ENCODE measurements around the gene PCGF5. TPM values are rescaled to one million over a fixed set of nuclear protein-coding genes. Genes with fewer than 3 reads are reported as not detected.

PCGF5 gene
- total and polyA plus RNA-seq, 8 donors = 19.7 to 47.2 (median 21.4) TPM

DNA sequence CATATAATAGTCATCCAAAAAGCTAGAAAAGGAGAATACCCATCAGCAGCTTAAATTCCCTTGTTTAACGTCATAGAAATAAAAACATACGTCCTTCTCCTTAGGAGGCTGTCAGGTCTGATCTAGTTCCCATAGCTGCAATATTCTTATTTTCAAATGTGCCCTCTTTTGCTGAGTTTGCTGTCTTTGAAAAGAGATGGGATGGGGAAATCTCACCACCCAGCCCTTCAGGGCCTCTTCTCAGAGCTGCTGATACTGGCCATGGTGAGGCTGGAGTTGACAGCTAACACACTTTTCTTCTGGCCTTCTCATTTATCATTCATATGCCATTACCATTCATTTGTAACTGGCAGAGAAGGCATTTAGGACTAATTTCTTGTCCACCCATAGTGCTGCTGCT is 5.1 kb upstream of the PCGF5 start:
- no peaks in the 10 kb centered on the region for H3K9me3 ChIP-seq
- H3K27me3 ChIP-seq = no peaks in the 10 kb centered on the region
- H3K4me3 ChIP-seq = no peak overlapping the region
- DNase-seq = no peak
- TF ChIP-seq, protein P1, sequence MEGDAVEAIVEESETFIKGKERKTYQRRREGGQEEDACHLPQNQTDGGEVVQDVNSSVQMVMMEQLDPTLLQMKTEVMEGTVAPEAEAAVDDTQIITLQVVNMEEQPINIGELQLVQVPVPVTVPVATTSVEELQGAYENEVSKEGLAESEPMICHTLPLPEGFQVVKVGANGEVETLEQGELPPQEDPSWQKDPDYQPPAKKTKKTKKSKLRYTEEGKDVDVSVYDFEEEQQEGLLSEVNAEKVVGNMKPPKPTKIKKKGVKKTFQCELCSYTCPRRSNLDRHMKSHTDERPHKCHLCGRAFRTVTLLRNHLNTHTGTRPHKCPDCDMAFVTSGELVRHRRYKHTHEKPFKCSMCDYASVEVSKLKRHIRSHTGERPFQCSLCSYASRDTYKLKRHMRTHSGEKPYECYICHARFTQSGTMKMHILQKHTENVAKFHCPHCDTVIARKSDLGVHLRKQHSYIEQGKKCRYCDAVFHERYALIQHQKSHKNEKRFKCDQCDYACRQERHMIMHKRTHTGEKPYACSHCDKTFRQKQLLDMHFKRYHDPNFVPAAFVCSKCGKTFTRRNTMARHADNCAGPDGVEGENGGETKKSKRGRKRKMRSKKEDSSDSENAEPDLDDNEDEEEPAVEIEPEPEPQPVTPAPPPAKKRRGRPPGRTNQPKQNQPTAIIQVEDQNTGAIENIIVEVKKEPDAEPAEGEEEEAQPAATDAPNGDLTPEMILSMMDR (IDR thresholded peaks at IDR 0.05) = no peak
- H3K4me1 ChIP-seq = peaks cover 0 to 9% of the 10 kb centered on the region in 2 donors
- no peak overlapping the region for H3K27ac ChIP-seq
- ATAC-seq = no peak
- intact Hi-C loops (cut with DNase I) = loop anchor here in 1 of 2 donors (10.0 kb wide), 1 partner anchor 61 kb away; no protein-coding TSS in a partner anchor
- no peaks in the 10 kb centered on the region for H3K36me3 ChIP-seq

DNA sequence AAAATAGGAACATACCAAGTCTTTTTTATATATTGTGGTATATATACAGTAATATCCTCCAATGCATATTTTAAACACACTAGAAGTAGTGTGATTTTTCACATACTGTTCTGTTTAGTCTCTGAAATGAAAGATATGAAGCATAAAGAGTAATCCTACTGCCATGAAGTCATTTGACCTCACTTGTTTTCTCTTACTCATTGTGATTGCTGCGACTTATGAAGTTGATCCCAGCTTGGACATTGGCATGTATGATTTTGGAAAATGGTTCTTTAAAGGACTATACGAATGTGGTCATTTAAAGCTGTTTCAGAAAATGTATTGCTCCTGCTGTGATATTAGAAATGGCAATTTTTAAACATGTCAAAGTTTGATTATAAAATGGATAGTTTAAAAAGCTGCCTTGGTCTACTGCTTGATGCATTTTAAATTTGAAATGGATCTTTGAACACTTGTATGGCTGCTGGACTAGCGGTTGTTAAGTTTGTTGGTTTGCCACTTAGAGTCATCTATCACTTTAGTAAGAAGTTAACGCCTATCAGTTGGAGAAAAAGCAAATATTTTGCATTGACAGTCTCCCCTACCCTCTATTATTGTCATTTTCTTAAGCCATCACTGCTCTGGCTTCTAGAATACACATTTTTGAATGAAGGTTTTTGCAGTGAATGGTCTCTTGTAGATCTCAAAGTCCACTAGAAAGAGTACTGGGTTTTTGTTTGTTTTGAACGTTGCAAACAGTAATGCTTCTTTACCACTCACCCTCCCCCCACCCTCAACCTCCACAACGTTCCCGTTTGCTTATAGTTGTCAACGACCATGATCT is 881 bp upstream of the PCGF5 start:
- H3K9me3 ChIP-seq = no peaks in the 10 kb centered on the region
- H3K4me1 ChIP-seq = peaks cover 8 to 39% of the 10 kb centered on the region in 2 donors
- H3K27me3 ChIP-seq = no peaks in the 10 kb centered on the region
- peak overlapping the region in 1 of 2 donors; percentile 97 for H3K27ac ChIP-seq
- peak overlapping the region; percentile 22 to 88 for H3K4me3 ChIP-seq
- no peaks in the 10 kb centered on the region for H3K36me3 ChIP-seq
- TF ChIP-seq, protein P1 (IDR thresholded peaks at IDR 0.05) = no peak
- ATAC-seq (no peak), DNase-seq (no peak)
- intact Hi-C loops (cut with DNase I) = loop anchor here in 1 of 2 donors (10.0 kb wide), 1 partner anchor 65 kb away; no protein-coding TSS in a partner anchor

DNA sequence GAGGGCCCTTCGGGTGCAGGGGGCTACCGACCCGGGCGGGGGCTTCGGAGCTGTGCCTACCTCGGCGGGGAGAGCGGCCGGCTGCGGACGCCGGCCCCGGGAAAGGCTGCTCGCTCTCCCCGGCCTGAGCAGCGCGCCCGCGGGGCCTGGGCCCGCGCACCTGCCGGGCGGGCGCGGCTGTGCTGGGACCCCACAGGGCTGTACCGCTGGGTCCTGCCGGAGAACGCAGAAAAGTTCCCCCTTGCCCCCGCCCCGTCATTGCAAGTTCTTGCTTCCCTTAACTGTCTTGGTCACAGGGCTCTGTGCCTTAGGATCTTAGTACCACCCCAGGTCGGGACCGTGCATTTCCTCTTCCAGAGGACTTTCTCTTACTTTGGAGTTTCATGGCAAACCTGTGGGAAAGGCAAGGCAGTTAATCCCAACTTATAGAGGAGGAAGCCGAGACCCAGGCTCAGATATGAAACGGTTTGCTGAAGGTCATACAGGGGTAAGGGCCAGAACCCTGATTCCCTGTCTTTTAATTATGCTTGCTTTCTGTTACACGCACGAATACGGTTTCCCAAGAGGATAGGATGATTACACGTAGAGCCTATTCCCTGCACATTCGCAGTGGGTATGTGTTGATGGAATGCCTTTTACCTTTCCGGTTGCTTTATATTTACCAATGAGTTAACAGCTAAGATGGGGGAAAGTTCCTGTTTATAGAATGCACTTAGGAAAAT is 652 bp downstream of the PCGF5 start:
- Histone ChIP-seq H3K4me3 (peak overlapping the region; percentile 88 to 89), H3K27me3 (no peaks in the 10 kb centered on the region), H3K9me3 (no peaks in the 10 kb centered on the region), H3K4me1 (peaks cover 8 to 45% of the 10 kb centered on the region in 2 donors), H3K36me3 (no peaks in the 10 kb centered on the region), H3K27ac (peak overlapping the region; percentile 91 to 97)
- intact Hi-C loops (cut with DNase I) = no loop called here
- peak; percentile 59 for ATAC-seq
- peak in 2 of 4 donors; percentile 24 to 37 for DNase-seq
- TF ChIP-seq, protein P1 (IDR thresholded peaks at IDR 0.05) = no peak

DNA sequence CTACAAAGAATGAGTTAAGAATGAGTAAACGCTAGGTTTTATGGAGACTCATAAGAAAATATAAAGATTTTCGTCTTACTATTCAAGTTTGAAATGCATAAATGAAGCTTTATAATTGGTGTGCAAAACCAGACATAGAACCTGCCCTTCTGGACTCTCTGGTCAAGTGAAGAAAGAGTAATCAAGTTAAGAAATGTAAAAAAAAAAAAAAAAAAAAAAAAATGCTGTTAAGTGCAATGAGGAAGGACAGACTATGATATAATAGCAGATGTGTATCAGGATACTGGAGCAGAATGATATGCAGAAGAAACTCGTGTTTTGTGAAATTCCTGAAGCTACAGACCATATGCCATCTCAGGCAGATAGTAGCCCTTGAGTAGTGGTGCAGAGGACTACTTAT is 5.6 kb downstream of the PCGF5 start:
- ATAC-seq (no peak), DNase-seq (no peak)
- Histone ChIP-seq H3K4me3 (no peak overlapping the region), H3K36me3 (no peaks in the 10 kb centered on the region), H3K27ac (no peak overlapping the region), H3K27me3 (no peaks in the 10 kb centered on the region), H3K4me1 (peaks cover 8 to 36% of the 10 kb centered on the region in 2 donors), H3K9me3 (no peaks in the 10 kb centered on the region)
- intact Hi-C loops (cut with DNase I) = no loop called here
- TF ChIP-seq, protein P1 (IDR thresholded peaks at IDR 0.05) = no peak

DNA sequence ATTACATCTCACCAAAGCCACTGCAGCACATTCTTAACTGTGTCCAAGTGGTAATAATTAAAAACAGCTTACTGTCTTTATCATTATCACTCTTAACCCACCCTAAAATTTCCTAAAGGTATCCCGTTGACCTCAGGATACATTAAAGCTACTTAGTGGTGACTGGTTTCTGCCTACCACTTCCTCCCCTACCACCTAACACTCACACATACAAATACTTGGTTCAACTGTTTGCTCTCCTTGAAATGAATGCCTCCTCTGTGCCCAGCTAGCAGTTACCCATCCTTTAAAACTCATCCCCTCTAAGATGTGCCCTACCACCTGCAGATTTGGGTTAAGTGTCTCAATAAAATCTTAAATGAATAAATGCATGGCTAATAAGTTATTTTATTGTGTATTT is 7.1 kb downstream of the PCGF5 start:
- Histone ChIP-seq H3K36me3 (no peaks in the 10 kb centered on the region), H3K27me3 (no peaks in the 10 kb centered on the region), H3K9me3 (no peaks in the 10 kb centered on the region), H3K27ac (no peak overlapping the region), H3K4me3 (no peak overlapping the region), H3K4me1 (peaks cover 0 to 23% of the 10 kb centered on the region in 2 donors)
- no peak for ATAC-seq
- DNase-seq = no peak
- intact Hi-C loops (cut with DNase I) = no loop called here
- TF ChIP-seq, protein P1 (IDR thresholded peaks at IDR 0.05) = no peak

Data from left lung (tissue), 10 donors.